K562 (cell line): ENCODE results near the gene DIP2C. TPM values are rescaled to one million over a fixed set of nuclear protein-coding genes. Genes with fewer than 3 reads are reported as not detected.

Source experiments
- ATAC-seq: fragments of 200-7000 bp; cut with Tn5 transposase; 3 replicates; pipeline ENCODE4 v1.9.1; 2020; ENCODE audit warnings: moderate library complexity
- BruUV-seq: library from RNA; stranded (reverse); fragments of 400-500 nt; replicated peaks from 2 replicates; lab custom pipeline; 2021; lab: Mats Ljungman, UMichigan
- CTCF ChIA-PET: fragments of 300-600 bp; formaldehyde crosslinking; extraction: SDS; loops from one replicate; lab custom pipeline; 2021; ENCODE audit warnings: low intra/inter-chr PET ratio; lab: Yijun Ruan, JAX
- POLR2A ChIA-PET: fragments of 300-600, 350-650 bp; sonication (Branson Sonifier 250); formaldehyde crosslinking; extraction: SDS; loops from one replicate; lab custom pipeline; 2021; ENCODE audit warnings: antibody characterized with exemption, inconsistent platforms; lab: Yijun Ruan, JAX
- DNase-seq, 4 experiments: peaks; one replicate each; pipeline versions ENCODE4 v3.0.0 to v3.0.0-alpha.2; 2011 to 2018; ENCODE audit warnings: low spot score in 3 of 4, mixed read lengths in 3 of 4; ENCODE audit errors: extremely low read depth in 1 of 4
- FAIRE-seq: peaks from 2 replicates; lab custom pipeline; 2011; peaks lifted over from hg19 to GRCh38; lab: Jason Lieb, UNC
- H2AFZ ChIP-seq: 2 replicates; pipeline ENCODE4 v1.6.0; 2011; ENCODE audit warnings: low read depth, low read length, control low read depth, inconsistent platforms
- H3K27ac ChIP-seq: fragments of 200-600 bp; 3 replicates; pipeline ENCODE4 v1.8.0; 2011; ENCODE audit warnings: low read depth, mild to moderate bottlenecking, control low read depth, inconsistent platforms, low read length, moderate library complexity, mixed read lengths; ENCODE audit errors: extremely low read depth
- H3K27me3 ChIP-seq, 2 experiments: fragments of 300-600 bp in 1 of 2; 2 replicates in 1 of 2; 3 replicates in 1 of 2; pipeline versions ENCODE4 v1.6.0 to v1.8.0; 2011; ENCODE audit warnings: inconsistent platforms in 2 of 2, low read length in 2 of 2, mild to moderate bottlenecking in 1 of 2, mixed read lengths in 1 of 2, moderate library complexity in 1 of 2; ENCODE audit not compliant: control insufficient read depth in 2 of 2, insufficient read depth in 2 of 2
- H3K36me3 ChIP-seq: fragments of 300-600 bp; 3 replicates; pipeline ENCODE4 v1.8.0; 2011; ENCODE audit warnings: mild to moderate bottlenecking, low read length, inconsistent platforms; ENCODE audit not compliant: control insufficient read depth, insufficient read depth
- H3K4me1 ChIP-seq, 2 experiments: fragments of 200-600 bp in 1 of 2; replicated peaks in 1 of 2; 2 replicates in 1 of 2; 3 replicates in 1 of 2; pipeline versions ENCODE4 v1.5.1 to v1.8.0; 2011; ENCODE audit warnings: inconsistent platforms in 2 of 2, low read length in 2 of 2, mild to moderate bottlenecking in 1 of 2, mixed read lengths in 1 of 2, moderate library complexity in 1 of 2; ENCODE audit not compliant: control insufficient read depth in 2 of 2, insufficient read depth in 2 of 2
- H3K4me2 ChIP-seq: 2 replicates; pipeline ENCODE4 v1.6.1; 2011; ENCODE audit warnings: low read length, control low read depth, inconsistent platforms, mixed read lengths; ENCODE audit not compliant: insufficient read depth
- H3K4me3 ChIP-seq: fragments of 200-600 bp; sonication (generic), shearing (Covaris generic); 2 replicates; pipeline ENCODE4 v1.5.1; 2016; ENCODE audit warnings: control low read depth, inconsistent platforms
- H3K79me2 ChIP-seq: fragments of 200-600 bp; 3 replicates; pipeline ENCODE4 v1.8.0; 2011; ENCODE audit warnings: low read length, inconsistent platforms; ENCODE audit not compliant: control insufficient read depth, insufficient read depth
- H3K9ac ChIP-seq, 2 experiments: 2 replicates each; pipeline versions ENCODE4 v1.6.0 to v1.6.1; 2011; ENCODE audit warnings: low read depth in 2 of 2, low read length in 2 of 2, control low read depth in 1 of 2, inconsistent platforms in 1 of 2, mild to moderate bottlenecking in 1 of 2, mixed read lengths in 1 of 2; ENCODE audit not compliant: insufficient read depth in 1 of 2
- H3K9me1 ChIP-seq: one replicate; pipeline ENCODE4 v1.6.0; 2011; ENCODE audit warnings: inconsistent platforms, mild to moderate bottlenecking, low read length, moderate library complexity; ENCODE audit not compliant: control insufficient read depth, insufficient read depth
- H3K9me3 ChIP-seq: replicated peaks from 2 replicates; pipeline ENCODE4 v1.5.1; 2011; ENCODE audit warnings: low read depth, low read length, inconsistent platforms; ENCODE audit not compliant: control insufficient read depth, insufficient read depth
- H4K20me1 ChIP-seq: replicated peaks from 2 replicates; pipeline ENCODE4 v1.6.1; 2011; ENCODE audit warnings: low read length, inconsistent platforms, mixed read lengths; ENCODE audit not compliant: control insufficient read depth, insufficient read depth
- ASH1L ChIP-seq: fragments of 450-650 bp; IDR thresholded peaks from 2 replicates; pipeline ENCODE4 v1.6.1; 2018; ENCODE audit warnings: borderline replicate concordance, mild to moderate bottlenecking, low read depth; ENCODE audit not compliant: partially characterized antibody
- BHLHE40 ChIP-seq: IDR thresholded peaks from 2 replicates; pipeline ENCODE4 v1.6.1; 2011; ENCODE audit warnings: low read length, improper control_type of control experiment
- DACH1 ChIP-seq: fragments of 450-650 bp; IDR thresholded peaks from 2 replicates; pipeline ENCODE4 v1.6.1; 2018; ENCODE audit not compliant: partially characterized antibody
- JUND ChIP-seq, 2 experiments: IDR thresholded peaks; 2 replicates in 1 of 2; 3 replicates in 1 of 2; pipeline ENCODE4 v1.6.1; 2011; ENCODE audit warnings: borderline replicate concordance in 2 of 2, low read depth in 2 of 2, low read length in 2 of 2, improper control_type of control experiment in 1 of 2, missing biosample characterization in 1 of 2, missing genetic modification characterization in 1 of 2, missing genetic modification reagents in 1 of 2
- KLF16 ChIP-seq: IDR thresholded peaks from 2 replicates; pipeline ENCODE4 v1.6.1; 2016; ENCODE audit warnings: antibody characterized with exemption
- NBN ChIP-seq: fragments of 450-650 bp; IDR thresholded peaks from 2 replicates; pipeline ENCODE4 v1.6.1; 2016; ENCODE audit warnings: low read depth, mild to moderate bottlenecking
- PTBP1 ChIP-seq: fragments of 200-400 bp; formaldehyde crosslinking; IDR thresholded peaks from 2 replicates; pipeline ENCODE4 v1.6.1; 2017; ENCODE audit warnings: low read depth, low read length
- RBFOX2 ChIP-seq: fragments of 200-400 bp; formaldehyde crosslinking; IDR thresholded peaks from 2 replicates; pipeline ENCODE4 v1.6.1; 2017; ENCODE audit warnings: low read depth, mild to moderate bottlenecking, low read length, moderate library complexity
- WGBS: fragments of 100-300 bp; shearing (Covaris generic); methylation state at CpG from one replicate; pipeline ENCODE4 v1.1.6; 2016; ENCODE audit warnings: low coverage, mixed read lengths; ENCODE audit not compliant: insufficient coverage; ENCODE audit errors: missing lambda C conversion rate; 5-methylcytosine and 5-hydroxymethylcytosine counted together
- in situ Hi-C: fragments of 300-500 bp; cut with MboI; formaldehyde crosslinking; loops from 4 replicates; pipeline ENCODE4 v1.15.0; 2018; ENCODE audit warnings: inconsistent platforms, mixed read lengths
- intact Hi-C: fragments of 100-400 bp; cut with micrococcal nuclease; formaldehyde crosslinking; loops from 2 replicates; pipeline ENCODE4 v1.14.2; 2022
- polyA plus RNA-seq, 8 experiments: library from polyadenylated mRNA; depleted of rRNA in 4 of 8; stranded (reverse) in 5 of 8; unstranded in 3 of 8; fragments of >200 nt; fragmentation: Nextera tagmentation in 2 of 8; fragmentation: Illumina TruSeq in 1 of 8; extraction: Ambion mirVana in 2 of 8; extraction: Trizol in 1 of 8; gene quantifications; 2 replicates each; pipeline versions ENCODE4 v1.2.1 to v1.2.3, GENCODE V29; 2011 to 2014; ENCODE audit warnings: inconsistent platforms in 1 of 8, missing spikeins in 1 of 8
- total RNA-seq, 7 experiments: library from RNA; depleted of rRNA in 6 of 7; stranded (reverse); fragments of >200 nt in 6 of 7; fragmentation: Illumina TruSeq in 2 of 7; extraction: Trizol in 2 of 7; gene quantifications; 2 replicates each; pipeline versions ENCODE4 v1.2.1 to v1.2.3, GENCODE V29; 2011 to 2021; ENCODE audit warnings: low replicate concordance in 1 of 7
- TF ChIP-seq, protein P1 (sequence below): fragments of 250-450 bp; sonication (Bioruptor Pico); IDR thresholded peaks from 2 replicates; pipeline ENCODE4 v1.6.1; 2021; ENCODE audit warnings: mild to moderate bottlenecking
- TF ChIP-seq, protein P2 (sequence below), 2 experiments: IDR thresholded peaks in 1 of 2; conservative IDR thresholded peaks in 1 of 2; 2 replicates each; pipeline ENCODE4 v1.6.1; 2016; ENCODE audit warnings: low read depth in 2 of 2, mild to moderate bottlenecking in 1 of 2, missing compliant biosample characterization in 1 of 2, missing genetic modification characterization in 1 of 2, moderate library complexity in 1 of 2
- TF ChIP-seq, protein P3 (sequence below), 2 experiments: fragments of 450-650 bp in 1 of 2; sonication (generic) in 1 of 2; formaldehyde crosslinking in 1 of 2; IDR thresholded peaks in 1 of 2; conservative IDR thresholded peaks in 1 of 2; 2 replicates each; pipeline versions ENCODE4 v1.6.1 to v1.8.1; 2016 to 2023; ENCODE audit warnings: mild to moderate bottlenecking in 2 of 2, moderate library complexity in 2 of 2, inconsistent platforms in 1 of 2, missing genetic modification reagents in 1 of 2

DIP2C gene
- total and polyA plus RNA-seq, 9 of the 15 experiments (the other 6 are each of a cell fraction or from before 2014, with no cell fraction given): 0.01 TPM; not detected in 8

DNA sequence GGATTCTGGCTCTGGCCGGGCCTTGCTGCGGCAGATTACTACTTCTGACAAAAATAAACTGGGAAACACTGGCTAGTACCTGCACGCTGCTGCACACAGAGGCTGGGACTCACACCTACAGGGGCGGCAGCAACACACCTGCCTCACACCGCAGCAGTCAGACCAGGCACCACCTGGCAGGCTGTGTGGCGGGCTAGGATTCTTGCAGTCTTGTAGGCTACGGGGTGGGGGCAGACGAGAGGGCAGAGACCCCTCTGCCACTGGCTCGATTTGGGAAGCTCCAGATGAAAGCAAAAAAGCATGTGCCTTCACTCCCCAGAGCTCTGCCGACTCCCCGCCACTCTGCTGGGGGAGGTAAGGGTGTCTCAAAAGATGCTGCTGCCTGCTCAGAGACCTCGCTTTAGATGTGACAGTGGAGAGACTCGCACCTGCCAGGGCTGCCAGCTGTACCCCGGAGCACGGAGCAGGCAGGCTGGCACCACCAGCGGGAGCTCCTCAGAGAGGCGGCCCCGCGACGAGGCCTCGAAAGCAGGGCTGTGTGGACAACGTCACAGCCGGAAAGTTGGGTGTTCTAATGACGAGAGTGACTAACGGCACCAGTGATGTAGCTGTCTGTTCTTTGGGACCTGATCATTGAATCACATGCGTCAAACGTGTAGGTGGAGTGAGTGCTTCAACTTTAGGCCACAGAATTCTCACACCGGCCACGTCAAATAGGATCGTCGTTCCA, 303.7 kb downstream of the DIP2C start:
- no peak for FAIRE-seq
- TF ChIP-seq PTBP1: no peak
- no peak for TF ChIP-seq DACH1
- no peak for TF ChIP-seq JUND (IDR thresholded peaks at IDR 0.05; ENCODE audit: borderline replicate concordance, low read depth, low read length)
- no peak for TF ChIP-seq JUND (tag; IDR thresholded peaks at IDR 0.05; ENCODE audit: borderline replicate concordance, low read depth, low read length)
- TF ChIP-seq, protein P1, sequence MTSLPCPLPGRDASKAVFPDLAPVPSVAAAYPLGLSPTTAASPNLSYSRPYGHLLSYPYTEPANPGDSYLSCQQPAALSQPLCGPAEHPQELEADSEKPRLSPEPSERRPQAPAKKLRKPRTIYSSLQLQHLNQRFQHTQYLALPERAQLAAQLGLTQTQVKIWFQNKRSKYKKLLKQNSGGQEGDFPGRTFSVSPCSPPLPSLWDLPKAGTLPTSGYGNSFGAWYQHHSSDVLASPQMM: no peak
- no peak for TF ChIP-seq RBFOX2
- no peak for TF ChIP-seq KLF16
- TF ChIP-seq, protein P2, sequence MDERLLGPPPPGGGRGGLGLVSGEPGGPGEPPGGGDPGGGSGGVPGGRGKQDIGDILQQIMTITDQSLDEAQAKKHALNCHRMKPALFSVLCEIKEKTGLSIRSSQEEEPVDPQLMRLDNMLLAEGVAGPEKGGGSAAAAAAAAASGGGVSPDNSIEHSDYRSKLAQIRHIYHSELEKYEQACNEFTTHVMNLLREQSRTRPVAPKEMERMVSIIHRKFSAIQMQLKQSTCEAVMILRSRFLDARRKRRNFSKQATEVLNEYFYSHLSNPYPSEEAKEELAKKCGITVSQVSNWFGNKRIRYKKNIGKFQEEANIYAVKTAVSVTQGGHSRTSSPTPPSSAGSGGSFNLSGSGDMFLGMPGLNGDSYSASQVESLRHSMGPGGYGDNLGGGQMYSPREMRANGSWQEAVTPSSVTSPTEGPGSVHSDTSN (CRISPR knock-in tag; IDR thresholded peaks at IDR 0.05; ENCODE audit: low read depth): no peak
- TF ChIP-seq, protein P2 (tag; conservative IDR thresholded peaks at IDR 0.05; ENCODE audit: low read depth): no peak
- TF ChIP-seq NBN: no peak
- TF ChIP-seq ASH1L: no peak
- TF ChIP-seq, protein P3, sequence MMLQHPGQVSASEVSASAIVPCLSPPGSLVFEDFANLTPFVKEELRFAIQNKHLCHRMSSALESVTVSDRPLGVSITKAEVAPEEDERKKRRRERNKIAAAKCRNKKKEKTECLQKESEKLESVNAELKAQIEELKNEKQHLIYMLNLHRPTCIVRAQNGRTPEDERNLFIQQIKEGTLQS (IDR thresholded peaks at IDR 0.05): no peak
- TF ChIP-seq, protein P3 (CRISPR knock-in tag; conservative IDR thresholded peaks at IDR 0.05): no peak
- no peak for TF ChIP-seq BHLHE40

More for the DNA sequence above, 303.7 kb downstream of the DIP2C start:
- no peak for DNase-seq
- CTCF ChIA-PET: no interaction called here
- Histone ChIP-seq H3K27ac (no peak overlapping the region), H3K9ac (no peak overlapping the region), H3K4me1 (no peaks in the 10 kb centered on the region), H3K79me2 (no peaks in the 10 kb centered on the region), H3K4me3 (no peak overlapping the region), H3K4me2 (no peak overlapping the region), H2AFZ (no peak overlapping the region), H3K9me3 (no peaks in the 10 kb centered on the region), H3K9me1 (no peaks in the 10 kb centered on the region), H3K27me3 (peaks cover 46 to 59% of the 10 kb centered on the region in 2 experiments), H3K36me3 (no peaks in the 10 kb centered on the region), H4K20me1 (peaks cover 7% of the 10 kb centered on the region; the same call in 1 of the 2 replicates)
- no peak for ATAC-seq
- in situ Hi-C loops (no loop called here), intact Hi-C loops (no loop called here)
- under 1% methylated on average over 31 of the region's 31 CpGs for WGBS
- BruUV-seq: no TSS peak
- POLR2A ChIA-PET: interaction anchor here (1.0 kb wide), 1 partner anchor 57 kb away, joined by 3 read pairs; no protein-coding TSS in a partner anchor
